Upper lobe of right lung (tissue), 1 donor: ENCODE data around the gene PELI1. TPM values are rescaled to one million over a fixed set of nuclear protein-coding genes. Genes with fewer than 3 reads are reported as not detected.

Experiments used
- ATAC-seq: fragments of 200-7000 bp; cut with Tn5 transposase; one replicate; pipeline ENCODE4 v1.9.1; 2020; ENCODE audit warnings: mild to moderate bottlenecking, moderate library complexity
- DNase-seq: peaks from one replicate; pipeline ENCODE4 v3.0.0-alpha.2; 2020
- H3K27ac ChIP-seq: fragments of 200-600 bp; one replicate; pipeline ENCODE4 v1.8.0; 2022
- H3K27me3 ChIP-seq: fragments of 200-600 bp; one replicate; pipeline ENCODE4 v1.8.0; 2022; ENCODE audit warnings: mild to moderate bottlenecking
- H3K36me3 ChIP-seq: fragments of 200-600 bp; one replicate; pipeline ENCODE4 v1.8.0; 2022
- H3K4me1 ChIP-seq: fragments of 200-600 bp; one replicate; pipeline ENCODE4 v1.8.0; 2022
- H3K4me3 ChIP-seq: fragments of 200-600 bp; one replicate; pipeline ENCODE4 v1.8.0; 2022; ENCODE audit warnings: mild to moderate bottlenecking
- H3K9me3 ChIP-seq: fragments of 200-600 bp; one replicate; pipeline ENCODE4 v1.8.0; 2022
- intact Hi-C: fragments of 100-400 bp; cut with DNase I; formaldehyde crosslinking; loops from one replicate; pipeline ENCODE4 v1.11.0; 2022
- total RNA-seq: library from RNA; stranded (reverse); fragmentation: NEBNext Ultra II Directional; extraction: Animal tissue kit (Norgen Biotek cat#: 25700); gene quantifications from one replicate; pipeline ENCODE4 v1.2.1, GENCODE V29; 2021
- TF ChIP-seq, protein P1 (sequence below): fragments of 200-600 bp; IDR thresholded peaks from one replicate; pipeline ENCODE4 v1.8.0; 2022; ENCODE audit warnings: antibody characterized with exemption
- donor health status: DM: no; HTN: yes; CAD: no; lungs with severe emphysema.

PELI1 gene
- total RNA-seq, 1 donor from 2014 or later: 35.8 TPM

DNA sequence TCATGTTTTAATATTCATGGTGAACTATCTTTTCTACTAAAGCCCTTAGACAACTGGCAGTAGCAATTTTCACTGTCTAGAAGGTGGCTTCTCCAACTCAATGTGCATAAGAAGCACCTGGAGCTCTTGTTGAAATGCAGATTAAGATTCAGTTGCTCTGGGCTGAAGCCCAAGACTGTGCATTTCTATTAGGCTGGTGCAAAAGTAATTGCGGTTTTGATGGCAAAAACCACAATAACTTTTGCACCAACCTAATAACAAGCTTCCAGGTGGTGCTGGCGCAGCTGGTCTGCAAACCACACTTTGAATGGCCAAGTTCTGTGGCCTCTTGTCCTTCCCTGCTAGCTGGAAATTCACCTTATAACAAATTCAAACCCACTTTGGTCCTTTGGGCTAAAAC, 98.3 kb downstream of the PELI1 start:
- DNase-seq (no peak), ATAC-seq (no peak)
- no peaks in the 10 kb centered on the region for H3K27me3 ChIP-seq
- no peak overlapping the region for H3K4me3 ChIP-seq
- peaks cover 3% of the 10 kb centered on the region for H3K4me1 ChIP-seq
- TF ChIP-seq, protein P1, sequence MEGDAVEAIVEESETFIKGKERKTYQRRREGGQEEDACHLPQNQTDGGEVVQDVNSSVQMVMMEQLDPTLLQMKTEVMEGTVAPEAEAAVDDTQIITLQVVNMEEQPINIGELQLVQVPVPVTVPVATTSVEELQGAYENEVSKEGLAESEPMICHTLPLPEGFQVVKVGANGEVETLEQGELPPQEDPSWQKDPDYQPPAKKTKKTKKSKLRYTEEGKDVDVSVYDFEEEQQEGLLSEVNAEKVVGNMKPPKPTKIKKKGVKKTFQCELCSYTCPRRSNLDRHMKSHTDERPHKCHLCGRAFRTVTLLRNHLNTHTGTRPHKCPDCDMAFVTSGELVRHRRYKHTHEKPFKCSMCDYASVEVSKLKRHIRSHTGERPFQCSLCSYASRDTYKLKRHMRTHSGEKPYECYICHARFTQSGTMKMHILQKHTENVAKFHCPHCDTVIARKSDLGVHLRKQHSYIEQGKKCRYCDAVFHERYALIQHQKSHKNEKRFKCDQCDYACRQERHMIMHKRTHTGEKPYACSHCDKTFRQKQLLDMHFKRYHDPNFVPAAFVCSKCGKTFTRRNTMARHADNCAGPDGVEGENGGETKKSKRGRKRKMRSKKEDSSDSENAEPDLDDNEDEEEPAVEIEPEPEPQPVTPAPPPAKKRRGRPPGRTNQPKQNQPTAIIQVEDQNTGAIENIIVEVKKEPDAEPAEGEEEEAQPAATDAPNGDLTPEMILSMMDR: no peak
- H3K27ac ChIP-seq: no peak overlapping the region
- H3K36me3 ChIP-seq: no peaks in the 10 kb centered on the region
- no peaks in the 10 kb centered on the region for H3K9me3 ChIP-seq
- intact Hi-C loops: no loop called here

Other genes starting within 250 kb of the PELI1 start
- gene VPS54, start 125.0 kb downstream of the PELI1 start, total RNA-seq: 27.0 TPM